ENCODE data around the gene SHD. TPM values are rescaled to one million over a fixed set of nuclear protein-coding genes. Genes with fewer than 3 reads are reported as not detected.

The SHD gene
- total and polyA plus RNA-seq, 2 of the 8 experiments (the other 6 are each of a cell fraction or from before 2014, with no cell fraction given), result 5.8 to 10.7 TPM

DNA sequence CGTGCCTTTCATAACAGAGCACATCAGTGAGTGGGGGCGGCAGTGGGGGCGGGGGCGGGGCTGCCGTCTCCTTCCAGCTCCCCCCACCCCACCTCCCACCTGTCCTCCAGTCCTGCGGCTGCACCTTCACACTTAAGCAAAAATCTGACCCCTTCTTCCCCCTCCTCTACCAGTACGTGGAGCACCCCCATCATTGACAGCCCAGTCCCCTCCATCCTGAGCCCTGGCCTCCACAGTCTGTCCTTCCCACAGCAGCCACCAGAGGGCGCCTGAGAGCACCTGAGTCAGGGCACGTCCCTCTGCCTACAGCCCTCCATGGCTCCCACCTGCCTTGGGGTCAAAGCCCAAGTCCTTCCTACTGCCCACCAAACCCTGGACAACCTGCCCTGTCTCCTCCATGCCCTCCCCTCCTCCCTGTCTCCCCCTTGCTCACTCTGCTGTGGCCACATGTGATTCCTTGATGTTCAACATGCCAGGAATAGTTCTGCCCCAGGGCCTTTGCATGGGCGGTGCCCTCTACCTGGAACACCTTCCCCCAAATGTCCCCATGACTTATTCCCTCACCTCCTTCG, 45.7 kb upstream of the SHD start:
- no peak overlapping the region for H2AK5ac ChIP-seq (ENCODE audit: low read depth, low read length)
- H2BK20ac ChIP-seq (ENCODE audit: low read length), result no peak overlapping the region
- no peaks in the 10 kb centered on the region for H3K9me3 ChIP-seq (ENCODE audit: insufficient read depth in 2 of 2, low read depth in 1 of 2, low read length in 1 of 2)
- H2AFZ ChIP-seq (ENCODE audit: low read length), result no peak overlapping the region
- H3K4me3 ChIP-seq (ENCODE audit: extremely low read depth in 1 of 4, insufficient read depth in 2 of 4, low read depth in 3 of 4, low read length in 4 of 4), result no peak overlapping the region
- no peak overlapping the region for H3K23ac ChIP-seq (ENCODE audit: insufficient read length)
- WGBS, 2 experiments (ENCODE audit: extremely low coverage in 1 of 2, insufficient coverage in 1 of 2, insufficient read length in 1 of 2, insufficient replicate concordance in 2 of 2, low coverage in 1 of 2, low lambda C conversion rate in 2 of 2, missing lambda C conversion rate in 1 of 2), result 68% methylated on average over 9 of the region's 11 CpGs; no CpG with 5 or more reads in 1 of the 2 experiments
- no peaks in the 10 kb centered on the region for H3K36me3 ChIP-seq (ENCODE audit: control insufficient read depth in 2 of 4, insufficient read depth in 4 of 4, low read length in 3 of 4)
- no peaks in the 10 kb centered on the region for H4K20me1 ChIP-seq (replicated peaks in 1 of 2; ENCODE audit: control insufficient read depth in 1 of 2, insufficient read depth in 2 of 2, low read length in 2 of 2)
- H2BK12ac ChIP-seq (ENCODE audit: low read depth, low read length), result 0 out of 2 replicates have a peak overlapping the region, but pooled peaks have one; percentile 68
- no peak overlapping the region for H3K9ac ChIP-seq (replicated peaks in 1 of 4; ENCODE audit: extremely low read depth in 1 of 4, low read depth in 3 of 4, low read length in 3 of 4)
- H4K8ac ChIP-seq (ENCODE audit: extremely low read depth, insufficient read depth, low read length), result no peak overlapping the region
- H3K79me2 ChIP-seq (ENCODE audit: control insufficient read depth in 1 of 2, insufficient read depth in 2 of 2, low read length in 2 of 2), result no peaks in the 10 kb centered on the region
- H3K56ac ChIP-seq (replicated peaks; ENCODE audit: insufficient read length, low read depth, low read length), result no peak overlapping the region
- no peak overlapping the region for H3K27ac ChIP-seq (ENCODE audit: low read depth, low read length)
- no peak overlapping the region for H3K4me2 ChIP-seq (ENCODE audit: insufficient read depth in 1 of 2, low read depth in 2 of 2, low read length in 2 of 2)
- no peak overlapping the region for H3K14ac ChIP-seq (ENCODE audit: insufficient read length)
- no peaks in the 10 kb centered on the region for H3K27me3 ChIP-seq (replicated peaks in 1 of 4; ENCODE audit: control insufficient read depth in 3 of 4, extremely low read depth in 1 of 4, insufficient read depth in 3 of 4, low read length in 3 of 4)
- H2BK120ac ChIP-seq (replicated peaks; ENCODE audit: low read depth, low read length), result no peak overlapping the region
- H4K91ac ChIP-seq (replicated peaks; ENCODE audit: insufficient read length, low read length), result no peak overlapping the region
- ChIA-PET CTCF (ENCODE audit: partially characterized antibody) (interaction anchor here (0.6 to 4.4 kb wide), 25 partner anchors 9 to 291 kb away, joined by 3 to 25 read pairs (median 4); partner anchors contain the start of gene YJU2), POLR2A (ENCODE audit: partially characterized antibody) (interaction anchor here (1.0 to 1.9 kb wide), 2 partner anchors 14 to 248 kb away, joined by 5 to 8 read pairs; partner anchors contain the start of genes EEF2 and YJU2)
- H3K4ac ChIP-seq (replicated peaks; ENCODE audit: insufficient read length, low read depth, low read length), result no peak overlapping the region
- peaks cover 0 to 7% (median 3%) of the 10 kb centered on the region in 4 experiments; a peak in 3 of 7 replicates for H3K4me1 ChIP-seq (replicated peaks in 1 of 4; ENCODE audit: control insufficient read depth in 3 of 4, insufficient read depth in 4 of 4, low read length in 3 of 4)
- no peak overlapping the region for H2BK5ac ChIP-seq (ENCODE audit: low read depth, low read length)
- no peak overlapping the region for H3K18ac ChIP-seq (ENCODE audit: extremely low read depth, low read length)
- peak in 1 of 2 experiments; percentile 98 for DNase-seq (ENCODE audit: low read depth in 1 of 2, low spot score in 2 of 2)
- H3K79me1 ChIP-seq (ENCODE audit: low read depth, low read length), result no peaks in the 10 kb centered on the region
- H3K23me2 ChIP-seq (ENCODE audit: low read depth, low read length), result no peaks in the 10 kb centered on the region; the same call in 1 of the 2 replicates
- no peak overlapping the region for H2BK15ac ChIP-seq (ENCODE audit: low read length)
- no peak overlapping the region for H4K5ac ChIP-seq (ENCODE audit: insufficient read length, low read depth, low read length)
- no peak for FAIRE-seq
- TF ChIP-seq CREB1 (IDR thresholded peaks at IDR 0.05) (0 out of 2 replicates have a peak, but pooled peaks have one; percentile 41), BRCA1 (IDR thresholded peaks at IDR 0.05; ENCODE audit: low read depth, low read length) (no peak), ZNF274 (IDR thresholded peaks at IDR 0.05; ENCODE audit: borderline replicate concordance, extremely low read depth, low read length) (no peak), YY1 (IDR thresholded peaks at IDR 0.05; ENCODE audit: low read depth, low read length) (peak; percentile 31; the same call in 1 of the 2 replicates), TBP (IDR thresholded peaks at IDR 0.05; ENCODE audit: low read depth, low read length) (no peak), CBX5 (IDR thresholded peaks at IDR 0.05; ENCODE audit: low read depth, low read length) (no peak), HDAC2 (IDR thresholded peaks at IDR 0.05; ENCODE audit: borderline replicate concordance in 1 of 2, low read depth in 2 of 2, low read length in 2 of 2) (peak in 1 of 2 experiments; percentile 100; a peak in 2 of 4 replicates), SP4 (IDR thresholded peaks at IDR 0.05; ENCODE audit: low read length) (no peak), RAD21 (IDR thresholded peaks at IDR 0.05 in 1 of 2, conservative IDR thresholded peaks at IDR 0.05 in 1 of 2; ENCODE audit: low read depth in 2 of 2, low read length in 2 of 2) (peak; percentile 31 to 39; a peak in 3 of 4 replicates)
